A673 (cell line): ENCODE data around the gene C2CD3.

Experiments
- CTCF ChIP-seq: fragments of 300-800, 200-600 bp; sonication (generic); conservative IDR thresholded peaks from 2 replicates; pipeline ENCODE4 v1.5.1; 2017; ENCODE audit warnings: low read depth, mild to moderate bottlenecking, antibody characterized with exemption, low read length, moderate library complexity, mixed read lengths
- EZH2 ChIP-seq: fragments of 200-600 bp; sonication (generic); IDR thresholded peaks from 2 replicates; pipeline ENCODE4 v1.6.1; 2017; ENCODE audit warnings: borderline replicate concordance, low read depth, mild to moderate bottlenecking, mixed read lengths, antibody characterized with exemption, low read length; ENCODE audit not compliant: poor library complexity, severe bottlenecking

GRCh38 chr11:74168838-74169237 is 2.0 kb downstream of the C2CD3 start:
- no peak for TF ChIP-seq CTCF
- TF ChIP-seq EZH2 = no peak
